PC-3 (cell line): ENCODE results near the gene ARSD. TPM values are rescaled to one million over a fixed set of nuclear protein-coding genes. Genes with fewer than 3 reads are reported as not detected.

Experiments
- ATAC-seq: fragments of 200-7000 bp; cut with Tn5 transposase; 2 replicates; pipeline ENCODE4 v1.9.1; 2020; ENCODE audit warnings: mild to moderate bottlenecking, moderate library complexity
- BruUV-seq: library from RNA; stranded (reverse); fragments of 400-500 nt; replicated peaks from 2 replicates; lab custom pipeline; 2021; lab: Mats Ljungman, UMichigan
- CTCF ChIA-PET: fragments of 300-600 bp; sonication (Branson Sonifier 250); formaldehyde crosslinking; loops from one replicate; lab custom pipeline; 2022; ENCODE audit warnings: antibody characterized with exemption; lab: Charles Lee
- POLR2A ChIA-PET: fragments of 300-600 bp; sonication (Branson Sonifier 250); formaldehyde crosslinking; loops from one replicate; lab custom pipeline; 2022; ENCODE audit warnings: antibody characterized with exemption; ENCODE audit not compliant: unreplicated experiment; lab: Charles Lee
- DNase-seq: peaks from one replicate; pipeline ENCODE4 v3.0.0-alpha.2; 2015
- H2AFZ ChIP-seq: fragments of 300-600 bp; sonication (generic); 2 replicates; pipeline ENCODE4 v1.6.0; 2016; ENCODE audit warnings: antibody characterized with exemption, low read length
- H3F3A ChIP-seq: fragments of 300-600 bp; sonication (generic); one replicate; pipeline ENCODE4 v1.6.0; 2017; ENCODE audit warnings: antibody characterized with exemption, low read length, control low read depth, mild to moderate bottlenecking; ENCODE audit not compliant: unreplicated experiment
- H3K27ac ChIP-seq: fragments of 300-600 bp; sonication (generic); 2 replicates; pipeline ENCODE4 v1.5.1; 2016; ENCODE audit warnings: mild to moderate bottlenecking, low read length
- H3K27me3 ChIP-seq: fragments of 300-600 bp; sonication (generic); 2 replicates; pipeline ENCODE4 v1.6.1; 2016; ENCODE audit warnings: low read length, mixed read lengths
- H3K36me3 ChIP-seq: fragments of 300-600 bp; sonication (generic); 2 replicates; pipeline ENCODE4 v1.6.1; 2016; ENCODE audit warnings: low read depth, mixed run types, low read length, mixed read lengths
- H3K4me1 ChIP-seq: fragments of 300-600 bp; sonication (generic); 2 replicates; pipeline ENCODE4 v1.5.1; 2016; ENCODE audit warnings: low read length; ENCODE audit not compliant: insufficient read depth
- H3K4me2 ChIP-seq: fragments of 300-600 bp; sonication (generic); 2 replicates; pipeline ENCODE4 v1.6.0; 2016; ENCODE audit warnings: low read length
- H3K4me3 ChIP-seq: fragments of 300-600 bp; sonication (generic); 2 replicates; pipeline ENCODE4 v1.5.1; 2016; ENCODE audit warnings: mild to moderate bottlenecking, low read length, mixed read lengths
- H3K79me2 ChIP-seq: fragments of 300-600 bp; sonication (generic); 2 replicates; pipeline ENCODE4 v1.6.1; 2017; ENCODE audit warnings: low read length, mixed read lengths
- H3K9ac ChIP-seq: fragments of 300-600 bp; sonication (generic); 2 replicates; pipeline ENCODE4 v1.6.0; 2016; ENCODE audit warnings: mild to moderate bottlenecking, low read length
- H3K9me2 ChIP-seq: fragments of 300-600 bp; sonication (generic); replicated peaks from 2 replicates; pipeline ENCODE4 v1.6.1; 2016; ENCODE audit warnings: mixed run types, low read length, mixed read lengths
- H3K9me3 ChIP-seq: fragments of 300-600 bp; sonication (generic); 2 replicates; pipeline ENCODE4 v1.6.1; 2016; ENCODE audit warnings: low read length, mixed read lengths
- H4K20me1 ChIP-seq: fragments of 300-600 bp; sonication (generic); 2 replicates; pipeline ENCODE4 v1.6.1; 2016; ENCODE audit warnings: low read length, mixed read lengths
- EZH2 ChIP-seq: fragments of 300-600 bp; sonication (generic); IDR thresholded peaks from one replicate; pipeline ENCODE4 v1.6.1; 2017; ENCODE audit warnings: antibody characterized with exemption, mild to moderate bottlenecking, low read length; ENCODE audit not compliant: unreplicated experiment
- EZH2phosphoT487 ChIP-seq: fragments of 300-600 bp; sonication (generic); IDR thresholded peaks from 2 replicates; pipeline ENCODE4 v1.6.1; 2018; ENCODE audit warnings: mild to moderate bottlenecking, antibody characterized with exemption, low read length, borderline replicate concordance
- intact Hi-C: fragments of 100-400 bp; cut with micrococcal nuclease; formaldehyde crosslinking; loops from 2 replicates; pipeline ENCODE4 v1.9.0; 2023
- total RNA-seq: library from RNA; depleted of rRNA; stranded (reverse); fragments of >200 nt; gene quantifications from 2 replicates; pipeline ENCODE4 v1.2.3, GENCODE V29; 2014
- TF ChIP-seq, protein P1 (sequence below): fragments of 300-600 bp; sonication (generic); conservative IDR thresholded peaks from 2 replicates; pipeline ENCODE4 v1.5.1; 2017; ENCODE audit warnings: antibody characterized with exemption, low read depth, mild to moderate bottlenecking, low read length

Gene ARSD
- total RNA-seq, 1 experiment from 2014 or later = 13.8 TPM

- CTCF ChIA-PET = interaction anchor here (0.6 kb wide), 1 partner anchor 14 kb away, joined by 7 read pairs; no protein-coding TSS in a partner anchor
- intact Hi-C loops = no loop called here
- no peaks in the 10 kb centered on the region for H3K36me3 ChIP-seq
These were observed 66.7 kb downstream of the ARSD start for GRCh38 chrX:2862404-2862803.

GRCh38 chrX:2859197-2859797 is 69.8 kb downstream of the ARSD start:
- no peak for TF ChIP-seq EZH2
- TF ChIP-seq EZH2phosphoT487 = no peak
- TF ChIP-seq, protein P1, sequence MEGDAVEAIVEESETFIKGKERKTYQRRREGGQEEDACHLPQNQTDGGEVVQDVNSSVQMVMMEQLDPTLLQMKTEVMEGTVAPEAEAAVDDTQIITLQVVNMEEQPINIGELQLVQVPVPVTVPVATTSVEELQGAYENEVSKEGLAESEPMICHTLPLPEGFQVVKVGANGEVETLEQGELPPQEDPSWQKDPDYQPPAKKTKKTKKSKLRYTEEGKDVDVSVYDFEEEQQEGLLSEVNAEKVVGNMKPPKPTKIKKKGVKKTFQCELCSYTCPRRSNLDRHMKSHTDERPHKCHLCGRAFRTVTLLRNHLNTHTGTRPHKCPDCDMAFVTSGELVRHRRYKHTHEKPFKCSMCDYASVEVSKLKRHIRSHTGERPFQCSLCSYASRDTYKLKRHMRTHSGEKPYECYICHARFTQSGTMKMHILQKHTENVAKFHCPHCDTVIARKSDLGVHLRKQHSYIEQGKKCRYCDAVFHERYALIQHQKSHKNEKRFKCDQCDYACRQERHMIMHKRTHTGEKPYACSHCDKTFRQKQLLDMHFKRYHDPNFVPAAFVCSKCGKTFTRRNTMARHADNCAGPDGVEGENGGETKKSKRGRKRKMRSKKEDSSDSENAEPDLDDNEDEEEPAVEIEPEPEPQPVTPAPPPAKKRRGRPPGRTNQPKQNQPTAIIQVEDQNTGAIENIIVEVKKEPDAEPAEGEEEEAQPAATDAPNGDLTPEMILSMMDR = no peak
- H3K9ac ChIP-seq = no peak overlapping the region
- H3K9me2 ChIP-seq = no peaks in the 10 kb centered on the region
- no peak for DNase-seq
- no peaks in the 10 kb centered on the region for H3K79me2 ChIP-seq
- no peak overlapping the region for H2AFZ ChIP-seq
- ChIA-PET POLR2A (no interaction called here), CTCF (no interaction called here)
- no peak for ATAC-seq
- no peak overlapping the region for H3K4me2 ChIP-seq
- intact Hi-C loops = no loop called here
- H3K27me3 ChIP-seq = peaks cover 14% of the 10 kb centered on the region; the same call in 1 of the 2 replicates
- no peaks in the 10 kb centered on the region for H3K9me3 ChIP-seq
- H3K27ac ChIP-seq = no peak overlapping the region
- no TSS peak for BruUV-seq
- no peaks in the 10 kb centered on the region for H3F3A ChIP-seq
- H3K4me3 ChIP-seq = no peak overlapping the region
- H3K36me3 ChIP-seq = no peaks in the 10 kb centered on the region
- H3K4me1 ChIP-seq = no peaks in the 10 kb centered on the region
- H4K20me1 ChIP-seq = no peaks in the 10 kb centered on the region

More at GRCh38 chrX:2862404-2862803, 66.7 kb downstream of the ARSD start:
- H3F3A ChIP-seq = no peaks in the 10 kb centered on the region
- BruUV-seq = no TSS peak
- no peaks in the 10 kb centered on the region for H3K9me3 ChIP-seq
- no peaks in the 10 kb centered on the region for H3K9me2 ChIP-seq
- DNase-seq = no peak
- no peak overlapping the region for H3K9ac ChIP-seq
- no peak for TF ChIP-seq EZH2phosphoT487
- no peak for TF ChIP-seq EZH2
- TF ChIP-seq, protein P1 = no peak
- no peaks in the 10 kb centered on the region for H4K20me1 ChIP-seq
- H2AFZ ChIP-seq = no peak overlapping the region
- POLR2A ChIA-PET = no interaction called here
- H3K27ac ChIP-seq = no peak overlapping the region
- no peak overlapping the region for H3K4me2 ChIP-seq
- H3K79me2 ChIP-seq = no peaks in the 10 kb centered on the region
- peaks cover 34% of the 10 kb centered on the region for H3K27me3 ChIP-seq
- no peaks in the 10 kb centered on the region for H3K4me1 ChIP-seq
- no peak for ATAC-seq
- H3K4me3 ChIP-seq = no peak overlapping the region

GRCh38 chrX:2857566-2857965 is 71.6 kb downstream of the ARSD start:
- Histone ChIP-seq H3K9me2 (no peaks in the 10 kb centered on the region), H3K27ac (no peak overlapping the region), H3K4me1 (no peaks in the 10 kb centered on the region), H3K4me2 (no peak overlapping the region), H3K36me3 (no peaks in the 10 kb centered on the region), H3K79me2 (no peaks in the 10 kb centered on the region), H3F3A (no peaks in the 10 kb centered on the region), H2AFZ (no peak overlapping the region), H4K20me1 (no peaks in the 10 kb centered on the region), H3K27me3 (0 out of 2 replicates have a peak, but pooled peaks cover 5% of the 10 kb centered on the region), H3K9ac (no peak overlapping the region), H3K9me3 (no peaks in the 10 kb centered on the region), H3K4me3 (no peak overlapping the region)
- intact Hi-C loops = no loop called here
- no TSS peak for BruUV-seq
- ChIA-PET CTCF (no interaction called here), POLR2A (no interaction called here)
- no peak for ATAC-seq
- DNase-seq = no peak
- no peak for TF ChIP-seq EZH2phosphoT487
- TF ChIP-seq, protein P1 = no peak
- no peak for TF ChIP-seq EZH2
